Superior temporal gyrus (tissue), 1 donor: ENCODE results near the gene TTLL13.

Experiments
- DNase-seq: peaks from one replicate; pipeline ENCODE4 v3.0.0-alpha.2; 2016; ENCODE audit errors: extremely low spot score

The TTLL13 gene

DNA sequence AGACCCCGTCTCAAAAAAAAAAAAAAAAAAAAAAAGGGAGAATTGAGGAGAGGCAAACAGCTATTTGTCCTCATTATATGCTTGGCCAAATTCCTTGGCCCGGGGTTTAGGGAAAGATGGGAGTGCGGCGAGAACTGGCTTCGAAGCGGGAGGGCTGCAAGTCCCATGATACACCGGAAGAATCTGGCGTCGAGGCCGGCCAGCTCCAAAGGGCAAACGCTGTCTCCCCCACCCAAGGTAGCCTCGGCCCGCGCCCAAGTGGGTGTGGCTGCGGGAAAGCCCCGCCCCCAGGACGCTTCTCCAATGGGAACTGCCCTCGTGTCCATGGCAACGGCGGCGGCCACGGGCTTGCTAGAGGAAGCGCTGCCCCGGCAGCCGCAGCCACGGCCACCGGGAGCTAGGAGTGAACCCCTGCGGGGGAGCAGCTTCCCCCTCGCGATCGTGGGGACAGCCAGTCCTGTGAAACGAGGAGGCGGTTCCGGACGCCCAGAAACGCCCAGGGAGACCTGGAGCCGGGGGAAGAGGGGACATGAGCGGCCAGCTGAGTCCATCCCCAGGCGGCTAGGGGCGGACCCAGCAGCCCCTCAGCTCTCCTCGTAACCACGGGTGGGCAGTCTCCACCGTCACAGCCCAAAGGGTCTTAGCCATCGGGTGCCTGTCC, at the start of gene TTLL13:
TTLL13 (plus strand) TSS at position 354 of the 661 bp plus-strand sequence. CDS start 1,075 bp downstream, outside the sequence.
- peak; percentile 82 for DNase-seq

DNA sequence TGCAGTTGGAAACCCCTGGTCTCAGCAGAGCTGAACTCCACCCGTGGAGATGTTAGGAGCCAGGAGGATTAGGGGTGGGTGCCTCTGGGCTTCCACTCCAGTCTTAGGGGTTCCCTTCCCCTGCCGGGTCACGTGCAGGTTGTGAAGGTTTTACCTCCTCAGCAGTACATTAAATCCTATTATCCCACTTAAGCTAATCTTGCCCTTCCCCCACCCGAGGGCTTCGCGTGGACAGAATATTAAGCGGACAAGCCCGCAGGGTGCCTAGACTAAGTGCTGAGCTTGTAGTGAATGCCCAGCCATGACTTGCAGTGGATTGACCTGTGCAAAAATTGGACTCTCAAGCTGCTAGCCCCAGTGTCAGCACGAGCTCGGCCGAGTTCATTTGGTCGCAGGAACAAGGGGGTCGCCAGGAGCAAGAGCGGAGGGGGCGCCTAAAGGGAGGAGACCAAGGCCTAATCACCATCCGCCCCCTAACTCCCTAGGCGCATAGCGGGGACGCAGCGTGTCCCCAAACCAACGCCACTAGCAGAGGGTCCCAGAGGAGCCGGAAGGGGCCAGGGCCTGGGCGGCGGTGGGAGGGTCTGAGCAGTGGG, 48.7 kb upstream of the TTLL13 start:
- no peak for DNase-seq

- peak; percentile 44 for DNase-seq
These were observed 48.0 kb upstream of the TTLL13 start, which contains the start of gene SEMA4B for GRCh38 chr15:90201130-90201943. SEMA4B (plus strand) TSS chr15:90201330; CDS start chr15:90201579, 249 bp downstream.

- DNase-seq, result no peak
These were observed 47.4 kb upstream of the TTLL13 start for GRCh38 chr15:90201944-90202375.

DNA sequence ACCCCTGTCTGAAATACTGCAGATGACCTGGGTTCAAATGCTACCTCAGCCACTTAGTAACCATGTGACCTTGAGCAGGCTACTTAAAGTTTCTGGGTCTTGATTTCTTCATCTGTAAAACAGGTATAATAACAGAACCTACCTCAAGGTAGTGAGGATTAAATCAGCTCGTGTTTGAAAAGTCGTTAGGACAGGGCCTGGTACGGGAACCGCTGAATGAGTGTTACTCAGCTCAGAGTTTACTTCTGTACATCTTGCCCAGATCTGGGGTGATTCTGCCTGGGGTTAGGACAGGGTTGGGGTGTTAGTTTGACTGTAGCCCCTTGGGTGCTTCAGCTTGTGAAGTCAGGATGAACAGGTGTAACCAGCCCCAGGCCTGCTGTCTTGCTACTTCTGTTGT, 46.4 kb upstream of the TTLL13 start:
- no peak for DNase-seq

GRCh38 chr15:90203473-90203872, 45.9 kb upstream of the TTLL13 start:
- DNase-seq, result no peak

DNA sequence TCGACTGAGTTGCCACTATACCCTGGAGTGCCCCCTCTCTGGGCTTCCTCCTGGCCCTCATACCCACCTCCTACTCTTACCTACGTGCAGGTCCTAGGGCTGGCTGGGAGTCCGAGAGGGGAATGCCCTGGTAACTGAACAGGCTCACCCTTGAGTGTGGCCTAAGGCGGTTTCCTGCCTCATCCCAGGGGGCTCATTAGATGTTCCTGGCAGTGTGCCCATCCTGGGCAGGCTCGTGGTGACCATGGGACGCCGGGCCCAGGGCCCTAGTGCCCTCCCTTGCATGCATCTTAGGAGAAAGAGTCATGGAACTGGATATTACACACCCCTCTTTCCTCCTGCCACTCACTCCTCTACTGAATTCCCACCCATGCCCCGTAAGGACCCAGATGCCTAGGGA, 45.4 kb upstream of the TTLL13 start:
- DNase-seq, result no peak

DNA sequence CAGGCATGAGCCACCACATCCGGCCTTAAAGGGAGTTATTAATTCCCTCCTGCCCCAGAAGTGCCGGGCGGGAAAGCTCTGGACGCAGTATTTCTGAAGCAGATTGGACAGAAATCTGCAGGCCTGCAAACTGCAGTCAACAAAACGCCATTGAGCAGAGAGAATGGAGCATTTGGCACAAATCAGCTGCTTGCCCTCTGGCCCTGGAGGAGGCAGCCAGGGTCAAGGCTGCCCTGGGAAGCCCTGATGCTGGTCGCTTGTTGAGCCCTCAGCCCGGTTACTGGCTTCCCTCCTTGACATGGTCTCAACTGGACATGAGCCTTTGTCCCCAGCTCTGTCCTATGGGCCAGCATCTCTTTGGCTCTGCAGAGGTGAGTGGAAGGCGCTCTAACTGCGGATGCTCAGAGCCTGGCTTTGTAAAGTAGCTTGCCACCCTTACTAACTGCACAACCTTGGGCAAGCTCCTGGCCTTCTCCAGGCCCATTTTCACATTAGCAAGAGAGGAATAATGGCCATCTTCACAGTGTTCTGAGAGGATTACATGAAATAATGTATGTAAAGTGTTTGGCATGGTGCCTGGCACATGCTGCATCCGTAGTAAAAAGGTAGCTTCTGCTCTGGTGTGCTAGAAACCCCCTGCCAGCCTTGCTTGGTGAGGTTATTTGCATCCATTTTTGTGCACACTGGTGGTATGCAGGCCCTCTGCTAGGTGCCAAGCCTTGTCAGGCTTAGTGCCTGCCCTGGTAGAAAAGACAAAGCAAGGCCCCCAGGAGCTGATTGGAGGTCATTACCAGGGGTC, 44.1 kb upstream of the TTLL13 start:
- DNase-seq, result no peak

DNA sequence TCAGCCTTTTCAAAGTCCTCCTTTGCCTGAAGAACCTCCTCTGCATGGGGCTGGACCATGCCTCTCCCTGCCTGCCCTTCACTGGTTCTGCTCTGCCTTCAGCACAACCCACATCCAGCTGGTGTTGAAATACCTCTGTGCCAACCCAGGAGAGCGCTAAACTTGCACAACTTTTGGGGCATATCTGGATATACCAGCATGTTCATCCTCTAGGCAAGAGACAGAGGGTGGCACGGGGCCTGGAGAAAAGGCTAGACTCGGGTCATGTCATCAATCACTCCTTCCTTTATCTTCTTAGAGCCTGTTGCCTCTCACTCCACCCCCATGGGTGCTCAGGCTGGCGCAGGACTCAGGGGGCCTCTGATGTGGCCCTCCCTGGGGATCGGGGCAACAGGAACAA, 43.5 kb upstream of the TTLL13 start:
- DNase-seq, result no peak

DNA sequence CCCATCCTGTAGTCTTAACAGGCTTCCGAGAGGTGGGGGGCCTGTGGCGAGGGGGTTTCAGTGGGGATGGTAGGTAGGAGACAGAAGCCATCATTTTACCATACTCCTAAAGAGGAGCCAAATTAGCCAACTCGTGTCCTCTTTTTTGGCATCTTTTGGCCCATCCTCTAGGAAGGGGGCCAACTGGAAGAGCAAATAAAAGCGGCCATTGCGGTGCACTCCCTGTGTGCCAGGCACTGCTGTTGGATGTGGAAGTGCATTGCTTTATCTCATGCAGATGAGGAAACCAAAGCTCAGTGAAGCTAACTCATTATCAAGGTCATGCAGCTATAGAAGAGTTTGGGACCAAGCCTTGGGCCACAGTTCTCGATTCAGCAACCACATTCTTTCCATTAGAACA, 42.1 kb upstream of the TTLL13 start:
- DNase-seq, result no peak

DNA sequence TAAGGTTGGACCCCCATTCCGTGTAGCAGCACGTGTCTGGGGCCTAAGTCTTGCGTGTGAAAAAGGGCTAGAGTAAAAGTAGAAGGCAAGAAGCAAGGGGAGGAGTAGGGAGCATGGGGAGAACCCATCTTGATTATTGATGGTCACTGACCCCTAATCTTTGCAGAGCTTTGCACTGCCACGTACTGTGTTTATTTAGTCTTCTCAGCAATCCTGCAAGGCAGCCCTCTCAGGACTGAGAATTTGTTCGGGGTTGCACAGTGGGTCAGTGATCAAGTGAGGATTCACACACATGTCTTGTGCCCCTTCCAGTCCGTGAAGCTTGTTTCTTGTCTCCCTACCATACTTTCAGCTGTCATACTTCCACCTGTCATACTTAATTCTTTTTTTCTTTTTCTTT, 41.0 kb upstream of the TTLL13 start:
- DNase-seq, result no peak

DNA sequence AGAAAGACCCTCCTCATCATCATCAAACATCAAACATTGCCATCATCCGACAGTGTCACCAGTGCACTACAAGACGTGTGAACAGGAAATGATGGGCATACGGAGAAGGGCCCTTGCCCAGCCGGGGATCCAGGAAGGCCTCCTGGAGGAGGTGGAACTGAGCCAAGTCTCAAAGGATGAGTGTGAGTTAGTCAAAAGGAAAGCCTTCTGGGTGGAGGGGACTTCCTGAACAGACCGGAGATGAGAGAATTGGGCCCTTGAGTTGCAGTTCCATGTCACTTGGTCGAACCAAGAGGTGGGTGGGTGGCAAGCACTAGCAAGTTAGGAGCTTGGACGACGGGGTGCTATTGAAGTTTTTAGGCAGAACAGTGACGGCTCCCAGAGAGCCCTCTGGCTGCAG, 39.8 kb upstream of the TTLL13 start:
- no peak for DNase-seq

DNA sequence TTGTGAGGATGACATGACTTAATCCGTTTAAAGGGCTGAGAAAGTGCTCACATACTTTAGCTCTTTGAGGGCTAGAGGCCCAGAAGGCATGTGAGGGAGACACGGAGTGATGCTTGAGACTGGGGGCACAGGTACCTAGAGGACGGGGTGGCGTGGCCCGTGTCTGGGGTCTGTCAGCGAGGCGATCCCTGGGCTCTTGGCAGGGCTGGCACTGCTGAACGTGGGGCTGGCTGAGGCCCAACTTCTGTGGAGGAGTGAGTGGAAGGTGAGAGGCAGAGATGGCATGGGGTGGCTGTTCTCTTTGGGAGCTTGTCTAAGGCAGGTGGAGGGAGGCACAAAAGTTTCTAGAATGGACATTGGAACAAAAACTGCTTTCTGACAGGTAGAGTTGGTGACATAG, 38.8 kb upstream of the TTLL13 start:
- DNase-seq, result no peak

DNA sequence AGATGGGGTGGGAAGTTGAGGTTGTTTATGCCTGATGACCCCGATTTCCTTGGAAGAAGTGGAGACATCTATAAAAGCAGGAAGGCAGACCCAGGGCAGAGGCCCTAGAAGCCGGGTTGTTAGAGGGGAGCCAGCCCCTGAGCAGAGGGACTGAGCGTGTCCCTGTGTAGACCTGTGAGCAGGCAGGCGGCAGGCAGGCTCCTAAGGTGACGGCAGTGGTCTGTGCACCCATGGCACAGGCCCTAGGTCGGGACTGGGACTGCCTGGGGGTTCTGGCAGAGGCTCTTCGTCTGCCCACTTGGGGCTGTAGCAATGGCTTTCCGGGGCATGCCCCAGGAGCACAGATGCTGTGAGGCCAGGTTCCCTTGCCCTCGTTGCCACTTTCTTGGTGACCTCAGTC, 38.3 kb upstream of the TTLL13 start:
- no peak for DNase-seq

DNA sequence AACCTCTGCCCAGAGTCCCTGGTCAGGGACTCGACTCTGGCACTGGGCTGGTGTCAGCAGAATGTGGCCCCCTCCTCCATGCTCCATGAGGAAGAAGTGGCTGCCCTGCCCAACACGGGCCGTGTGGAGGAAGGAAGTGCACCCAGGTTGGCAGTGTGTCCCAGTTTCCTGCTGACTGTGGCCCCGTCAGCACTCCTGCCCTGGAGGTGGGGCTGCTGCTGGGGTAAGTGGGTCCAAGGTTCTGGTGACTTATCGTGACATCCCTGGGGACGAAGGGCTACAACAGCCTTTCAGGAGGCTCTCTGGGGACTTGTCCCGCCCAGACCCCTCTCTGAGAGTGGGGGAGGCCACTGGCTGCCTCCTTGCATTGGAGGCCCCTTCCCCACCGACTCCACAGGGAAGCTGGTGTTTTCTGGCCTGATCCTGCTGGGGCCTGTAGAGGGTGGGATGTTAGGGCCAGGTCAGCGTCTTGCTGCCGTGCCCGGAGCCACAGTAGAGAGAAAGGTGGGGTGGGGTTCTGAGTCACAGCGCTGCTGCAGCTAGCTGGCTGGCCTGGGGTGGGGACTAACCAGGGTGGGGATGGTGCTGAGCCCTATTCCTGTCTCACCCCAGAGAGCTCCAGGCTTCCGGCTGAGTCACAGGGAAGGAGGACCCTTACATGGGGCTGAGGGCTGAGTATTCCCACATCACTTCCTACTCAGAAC, 37.8 kb upstream of the TTLL13 start:
- no peak for DNase-seq

GRCh38 chr15:90212221-90213098, 36.9 kb upstream of the TTLL13 start:
- peak; percentile 8 for DNase-seq

DNA sequence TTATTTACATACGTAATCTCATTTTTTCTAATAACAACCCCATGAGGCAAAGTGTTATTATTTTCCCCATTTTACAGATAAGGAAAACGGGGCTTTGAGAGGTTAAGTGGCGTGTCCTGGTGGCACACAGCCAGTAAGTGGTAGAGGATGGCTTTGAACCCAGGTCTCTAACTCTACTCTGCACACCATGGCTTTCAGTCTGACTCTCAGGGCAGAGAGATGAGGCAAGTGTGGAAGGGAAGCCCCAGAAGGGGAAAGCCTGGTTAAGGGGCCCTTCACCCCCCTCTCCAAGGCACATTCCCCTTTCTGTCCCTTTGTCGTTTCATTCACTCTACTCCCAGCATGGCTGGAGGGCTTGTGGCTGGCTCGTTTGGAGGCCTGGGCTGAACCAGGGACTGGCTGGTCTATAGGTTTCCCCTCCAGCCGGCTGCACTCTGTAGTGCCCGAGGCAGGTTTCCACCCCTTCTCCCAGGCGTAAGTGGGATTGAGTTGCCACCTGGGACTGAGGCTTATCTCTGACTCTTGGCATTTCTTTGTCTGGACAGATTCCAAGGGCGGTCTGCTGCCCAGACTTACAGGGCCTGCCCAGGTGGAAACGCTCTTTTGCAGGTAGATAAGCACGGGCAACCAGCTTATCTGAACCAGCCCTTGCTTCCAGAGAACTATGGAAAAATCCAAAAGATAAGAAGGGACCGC, 36.1 kb upstream of the TTLL13 start:
- no peak for DNase-seq

- DNase-seq, result no peak
These were observed 35.5 kb upstream of the TTLL13 start for GRCh38 chr15:90213818-90214204.

DNA sequence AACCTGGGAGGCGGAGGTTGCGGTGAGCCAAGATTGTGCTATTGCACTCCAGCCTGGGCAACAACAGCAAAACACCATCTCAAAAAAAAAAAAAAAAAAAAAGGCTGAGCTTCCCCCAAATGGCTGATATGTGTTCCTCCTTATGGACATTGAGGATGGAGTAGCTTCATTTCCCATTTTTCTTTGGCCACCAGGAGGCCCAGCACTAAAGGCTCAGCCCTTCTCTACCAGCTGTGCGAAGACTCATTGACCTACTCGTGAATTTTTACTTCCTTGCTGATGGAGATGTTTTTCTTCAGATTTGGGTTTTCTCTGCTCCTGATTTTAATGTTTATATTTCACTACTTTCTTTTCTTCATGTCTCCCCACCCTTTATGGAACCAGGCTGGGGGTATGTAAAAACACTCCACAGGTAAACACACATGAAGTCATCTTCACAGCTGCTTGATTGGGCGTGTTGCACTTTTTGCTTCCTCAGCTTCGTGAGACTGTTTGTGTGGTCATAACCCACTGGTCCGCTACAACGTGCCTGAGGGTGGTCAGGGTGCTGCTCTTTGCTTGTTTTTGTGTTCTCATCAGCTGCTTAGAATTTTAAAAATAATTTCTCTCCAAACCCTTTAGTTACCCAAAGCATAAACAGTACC, 34.7 kb upstream of the TTLL13 start:
- DNase-seq, result no peak
